Measurements from ENCODE around the gene HADHB.
"Not testable (repeated sequence)": the region's sequence is repeated elsewhere in the genome, so short reads cannot be mapped to it uniquely, and the experiment has no call there.

Gene HADHB

GRCh38 chr2:26329083-26329482 lies 84.3 kb downstream of the HADHB start:
- not testable (repeated sequence) for DNase-seq (ENCODE audit: low read depth)

GRCh38 chr2:26330114-26330549 lies 85.4 kb downstream of the HADHB start:
- peak; percentile 63 for DNase-seq (ENCODE audit: low read depth)

GRCh38 chr2:26330604-26331003 lies 85.9 kb downstream of the HADHB start:
- no peak for DNase-seq (ENCODE audit: low read depth)

- not testable (repeated sequence) for DNase-seq (ENCODE audit: low read depth)
Observed at GRCh38 chr2:26331321-26331720, 86.6 kb downstream of the HADHB start.

- DNase-seq (ENCODE audit: low read depth) = no peak
Observed at GRCh38 chr2:26333293-26333692, 88.6 kb downstream of the HADHB start.

- DNase-seq (ENCODE audit: low read depth) = no peak
Observed at GRCh38 chr2:26335231-26335630, 90.5 kb downstream of the HADHB start.

GRCh38 chr2:26336719-26337118 lies 92.0 kb downstream of the HADHB start:
- DNase-seq (ENCODE audit: low read depth) = no peak

GRCh38 chr2:26337298-26337697 lies 92.6 kb downstream of the HADHB start:
- no peak for DNase-seq (ENCODE audit: low read depth)
